Rectal smooth muscle tissue (tissue), 1 donor: ENCODE results near the gene TBX2.
"Not testable (repeated sequence)": the region's sequence is repeated elsewhere in the genome, so short reads cannot be mapped to it uniquely, and the experiment has no call there.

Source experiments
- H3K27ac ChIP-seq: one replicate; pipeline ENCODE4 v1.7.0; 2013; ENCODE audit warnings: low read depth, low read length, inconsistent platforms
- H3K27me3 ChIP-seq: one replicate; pipeline ENCODE4 v1.7.0; 2013; ENCODE audit warnings: low read length; ENCODE audit not compliant: control insufficient read depth, insufficient read depth
- H3K36me3 ChIP-seq: one replicate; pipeline ENCODE4 v1.7.0; 2013; ENCODE audit warnings: low read length; ENCODE audit not compliant: control insufficient read depth, insufficient read depth
- H3K4me1 ChIP-seq: one replicate; pipeline ENCODE4 v1.7.0; 2013; ENCODE audit warnings: low read length; ENCODE audit not compliant: control insufficient read depth, insufficient read depth
- H3K4me3 ChIP-seq: one replicate; pipeline ENCODE4 v1.7.0; 2013; ENCODE audit warnings: low read length
- H3K9ac ChIP-seq: one replicate; pipeline ENCODE4 v1.7.0; 2013; ENCODE audit warnings: low read length

The TBX2 gene

GRCh38 chr17:61399131-61400065 lies at the start of gene TBX2:
TBX2 (plus strand) TSS chr17:61399843; CDS start chr17:61400177, 334 bp downstream.
- H3K4me1 ChIP-seq, result peaks cover 5% of the 10 kb centered on the region
- H3K4me3 ChIP-seq, result peak within 1 kb of the TSS; percentile 47
- H3K9ac ChIP-seq, result no peak within 1 kb of the TSS
- H3K27me3 ChIP-seq, result peaks cover 57% of the 10 kb centered on the region
- H3K27ac ChIP-seq, result no peak within 1 kb of the TSS
- no peaks in the 10 kb centered on the region for H3K36me3 ChIP-seq

DNA sequence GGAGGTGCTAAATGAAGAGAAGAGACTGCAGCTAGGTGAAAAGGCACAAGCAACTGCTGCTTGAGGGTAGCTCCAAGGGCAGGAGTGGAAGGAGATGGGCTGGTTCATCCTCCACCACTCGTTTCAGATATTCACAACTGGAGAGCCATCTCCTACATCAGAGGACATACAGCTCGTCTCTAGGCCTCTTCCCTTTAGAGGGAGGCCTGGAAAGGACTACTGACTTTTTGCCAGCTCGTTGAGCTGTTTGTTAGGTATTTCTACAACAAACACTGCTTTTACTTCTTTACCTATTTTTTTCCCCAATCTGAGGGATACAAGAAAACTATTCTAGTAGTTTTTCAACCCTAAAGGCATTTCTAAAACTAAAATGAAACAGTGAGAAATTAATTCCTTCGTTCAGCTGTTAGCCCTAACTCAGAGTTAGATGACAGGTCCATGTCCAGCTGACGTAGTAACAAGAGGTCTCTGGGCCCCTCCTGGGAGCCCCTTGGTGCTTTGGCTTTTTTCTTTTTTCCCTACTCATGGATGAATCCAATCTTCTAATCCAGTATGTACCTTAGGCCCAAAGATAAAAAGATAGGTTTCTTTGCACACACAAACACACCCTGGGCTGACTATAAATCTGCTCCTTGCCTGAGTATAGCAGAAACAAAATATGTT lies 47.8 kb upstream of the TBX2 start:
- Histone ChIP-seq H3K36me3 (no peaks in the 10 kb centered on the region), H3K27ac (no peak overlapping the region), H3K9ac (no peak overlapping the region), H3K27me3 (no peaks in the 10 kb centered on the region), H3K4me1 (no peaks in the 10 kb centered on the region), H3K4me3 (no peak overlapping the region)

- no peaks in the 10 kb centered on the region for H3K27me3 ChIP-seq
- H3K9ac ChIP-seq, result no peak overlapping the region
- no peaks in the 10 kb centered on the region for H3K36me3 ChIP-seq
- H3K4me1 ChIP-seq, result no peaks in the 10 kb centered on the region
- H3K27ac ChIP-seq, result no peak overlapping the region
- no peak overlapping the region for H3K4me3 ChIP-seq
Measured at GRCh38 chr17:61352408-61352770, 47.3 kb upstream of the TBX2 start.

GRCh38 chr17:61352781-61353491 lies 46.7 kb upstream of the TBX2 start:
- Histone ChIP-seq H3K27me3 (no peaks in the 10 kb centered on the region), H3K9ac (no peak overlapping the region), H3K4me1 (no peaks in the 10 kb centered on the region), H3K36me3 (no peaks in the 10 kb centered on the region), H3K27ac (no peak overlapping the region), H3K4me3 (no peak overlapping the region)

DNA sequence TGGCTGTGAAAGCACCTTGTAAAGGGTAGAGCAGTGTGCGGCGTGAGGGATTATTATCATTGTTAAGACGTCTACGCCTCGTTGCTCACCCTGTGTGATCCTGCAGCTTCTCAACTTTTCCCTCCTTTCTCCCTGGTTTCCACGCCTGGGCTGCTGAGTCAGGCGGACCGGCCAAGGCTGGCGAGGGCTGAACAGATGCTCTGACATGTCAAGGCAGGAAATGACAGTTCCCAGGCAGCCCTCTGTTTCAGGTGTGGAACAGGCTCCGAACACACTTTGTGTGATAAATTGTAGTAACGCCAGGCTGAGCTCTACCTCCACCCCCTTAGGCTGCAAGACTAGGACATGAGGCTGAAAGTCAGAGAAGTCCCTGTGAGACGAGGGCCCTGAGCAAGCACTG lies 46.0 kb upstream of the TBX2 start:
- no peaks in the 10 kb centered on the region for H3K4me1 ChIP-seq
- H3K4me3 ChIP-seq, result no peak overlapping the region
- no peaks in the 10 kb centered on the region for H3K27me3 ChIP-seq
- no peaks in the 10 kb centered on the region for H3K36me3 ChIP-seq
- H3K9ac ChIP-seq, result no peak overlapping the region
- H3K27ac ChIP-seq, result no peak overlapping the region

- H3K27ac ChIP-seq, result no peak overlapping the region
- no peaks in the 10 kb centered on the region for H3K4me1 ChIP-seq
- no peak overlapping the region for H3K9ac ChIP-seq
- H3K36me3 ChIP-seq, result no peaks in the 10 kb centered on the region
- H3K4me3 ChIP-seq, result no peak overlapping the region
- no peaks in the 10 kb centered on the region for H3K27me3 ChIP-seq
Measured at GRCh38 chr17:61354895-61355874, 44.5 kb upstream of the TBX2 start.

- H3K36me3 ChIP-seq, H3K4me1 ChIP-seq, H3K4me3 ChIP-seq, H3K27me3 ChIP-seq, H3K27ac ChIP-seq, H3K9ac ChIP-seq: not testable (repeated sequence)
Measured at GRCh38 chr17:61357061-61357460, 42.6 kb upstream of the TBX2 start.

DNA sequence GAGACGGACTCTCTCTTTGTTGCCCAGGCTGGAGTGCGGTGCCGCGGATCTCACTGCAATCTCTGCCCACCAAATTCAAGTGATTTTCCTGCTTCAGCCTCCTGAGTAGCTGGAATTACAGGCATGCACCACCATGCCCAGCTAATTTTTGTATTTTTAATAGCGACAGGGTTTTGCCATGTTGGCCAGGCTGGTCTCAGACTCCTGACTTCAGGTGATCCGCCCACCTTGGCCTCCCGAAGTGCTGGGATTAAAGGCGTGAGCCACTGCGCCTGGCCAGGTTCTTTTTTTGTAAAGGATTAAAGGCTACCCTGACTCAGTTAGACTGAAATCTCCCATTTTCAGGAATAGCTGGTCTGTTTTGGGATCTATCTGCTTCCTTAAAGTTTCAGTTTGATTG lies 40.1 kb upstream of the TBX2 start:
- not testable (repeated sequence) for H3K4me3 ChIP-seq, H3K9ac ChIP-seq, H3K4me1 ChIP-seq, H3K27me3 ChIP-seq, H3K36me3 ChIP-seq, H3K27ac ChIP-seq

- no peaks in the 10 kb centered on the region for H3K4me1 ChIP-seq
- no peak overlapping the region for H3K9ac ChIP-seq
- H3K36me3 ChIP-seq, result no peaks in the 10 kb centered on the region
- H3K27ac ChIP-seq, result no peak overlapping the region
- H3K4me3 ChIP-seq, result no peak overlapping the region
- no peaks in the 10 kb centered on the region for H3K27me3 ChIP-seq
Measured at GRCh38 chr17:61360318-61360943, 39.2 kb upstream of the TBX2 start.

DNA sequence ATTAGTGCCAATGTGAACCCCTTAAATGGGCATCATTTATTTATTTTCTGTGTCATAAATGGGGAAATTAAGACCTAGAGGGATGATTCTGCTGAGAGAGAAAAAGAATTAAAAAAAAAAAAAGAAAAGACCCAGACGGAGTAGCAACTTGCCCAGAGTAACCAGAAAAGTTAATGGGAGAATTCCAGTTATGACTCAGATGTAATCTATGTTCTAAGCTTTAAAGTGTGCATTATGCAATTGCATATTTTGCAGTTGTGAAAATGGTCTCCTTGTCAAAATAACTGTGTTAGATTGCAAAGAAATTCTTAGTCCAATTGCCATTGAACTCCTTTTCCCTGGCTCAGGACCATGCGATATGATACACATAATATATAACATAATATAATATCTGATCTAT lies 38.6 kb upstream of the TBX2 start:
- no peaks in the 10 kb centered on the region for H3K4me1 ChIP-seq
- H3K27me3 ChIP-seq, result no peaks in the 10 kb centered on the region
- H3K36me3 ChIP-seq, result no peaks in the 10 kb centered on the region
- H3K9ac ChIP-seq, result no peak overlapping the region
- H3K4me3 ChIP-seq, result no peak overlapping the region
- no peak overlapping the region for H3K27ac ChIP-seq

DNA sequence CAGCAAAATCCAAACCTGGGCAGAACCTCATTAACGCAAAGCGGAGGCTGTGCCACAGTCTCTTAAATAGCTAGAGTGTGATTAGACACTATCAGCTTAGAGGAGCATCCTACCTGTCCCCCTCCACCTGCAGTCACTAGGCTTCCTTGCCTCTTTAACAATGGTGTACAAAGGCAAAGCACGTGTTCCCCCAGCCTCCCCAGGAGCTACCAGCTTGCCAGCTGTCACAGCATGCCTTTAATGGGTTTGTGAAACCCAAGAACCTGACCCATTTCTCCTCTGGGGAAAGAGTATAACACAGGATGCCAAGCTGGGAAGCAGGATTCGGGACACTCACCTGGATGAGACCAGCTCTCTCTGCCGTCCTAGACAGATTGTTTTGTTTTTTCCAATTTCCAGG lies 37.2 kb upstream of the TBX2 start:
- Histone ChIP-seq H3K4me3 (no peak overlapping the region), H3K4me1 (no peaks in the 10 kb centered on the region), H3K9ac (no peak overlapping the region), H3K27me3 (no peaks in the 10 kb centered on the region), H3K36me3 (no peaks in the 10 kb centered on the region), H3K27ac (no peak overlapping the region)
